GM19193 (cell line): ENCODE measurements around the gene RETNLB.

Experiments
- POLR2A ChIP-seq: IDR thresholded peaks from 4 replicates; pipeline ENCODE4 v1.6.1; 2011; ENCODE audit not compliant: insufficient read depth, insufficient read length; ENCODE audit errors: extremely low read depth

The RETNLB gene

GRCh38 chr3:108713816-108714215 is 43.4 kb downstream of the RETNLB start:
- TF ChIP-seq POLR2A, result no peak

GRCh38 chr3:108713009-108713516 is 44.1 kb downstream of the RETNLB start:
- TF ChIP-seq POLR2A, result no peak
